ENCODE data around the gene SLC26A11.
A peak's percentile ranks its signal among the peaks of the same experiment; 100 is the strongest.

Gene SLC26A11

GRCh38 chr17:80191865-80192661, 28.2 kb upstream of the SLC26A11 start:
- Histone ChIP-seq H3K9me2 (replicated peaks; ENCODE audit: insufficient read depth, low read length) (no peaks in the 10 kb centered on the region), H3K27me3 (ENCODE audit: low read length) (no peaks in the 10 kb centered on the region), H2AFZ (ENCODE audit: low read depth, low read length, severe bottlenecking) (no peak overlapping the region), H3K9me3 (ENCODE audit: insufficient read depth, low read length) (no peaks in the 10 kb centered on the region), H3F3A (ENCODE audit: insufficient read depth) (no peaks in the 10 kb centered on the region), H3K9ac (ENCODE audit: low read length) (no peak overlapping the region), H3K4me3 (ENCODE audit: insufficient read depth, low read length, poor library complexity, severe bottlenecking) (no peak overlapping the region), H3K27ac (ENCODE audit: low read depth, low read length) (no peak overlapping the region), H3K4me2 (ENCODE audit: low read depth, low read length, poor library complexity, severe bottlenecking) (no peak overlapping the region), H3K36me3 (ENCODE audit: low read length) (no peaks in the 10 kb centered on the region), H4K20me1 (ENCODE audit: low read depth, low read length) (no peaks in the 10 kb centered on the region), H3K79me2 (ENCODE audit: insufficient read depth, low read length) (no peaks in the 10 kb centered on the region)
- TF ChIP-seq EZH2phosphoT487 (conservative IDR thresholded peaks at IDR 0.05; ENCODE audit: low read length) (no peak), CTCF (IDR thresholded peaks at IDR 0.05; ENCODE audit: insufficient read depth, low read length, poor library complexity, severe bottlenecking) (no peak)

DNA sequence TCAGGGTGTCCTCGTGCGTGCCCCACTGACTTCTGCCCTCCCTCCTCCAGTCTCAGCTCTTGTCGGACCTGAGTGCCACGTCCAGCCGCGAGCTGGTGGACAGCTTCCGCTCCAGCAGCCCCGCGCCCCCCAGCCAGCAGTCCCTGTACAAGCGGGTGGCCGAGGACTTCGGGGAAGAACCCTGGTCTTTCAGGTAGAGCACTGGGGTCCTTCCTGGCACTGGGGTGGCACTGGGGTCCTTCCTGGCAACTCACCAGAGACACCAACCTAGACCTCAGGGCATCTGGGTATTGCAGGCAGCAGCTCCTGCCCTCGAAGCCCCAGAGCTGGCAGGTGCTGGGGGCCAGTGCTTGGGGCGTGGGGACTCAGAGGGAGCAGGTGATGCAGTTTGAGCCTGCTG, 25.1 kb upstream of the SLC26A11 start:
- no peak overlapping the region for H3K4me2 ChIP-seq (ENCODE audit: low read depth, low read length, poor library complexity, severe bottlenecking)
- H2AFZ ChIP-seq (ENCODE audit: low read depth, low read length, severe bottlenecking): no peak overlapping the region
- H3K27ac ChIP-seq (ENCODE audit: low read depth, low read length): no peak overlapping the region
- no peaks in the 10 kb centered on the region for H4K20me1 ChIP-seq (ENCODE audit: low read depth, low read length)
- H3K27me3 ChIP-seq (ENCODE audit: low read length): no peaks in the 10 kb centered on the region
- TF ChIP-seq EZH2phosphoT487 (conservative IDR thresholded peaks at IDR 0.05; ENCODE audit: low read length) (no peak), CTCF (IDR thresholded peaks at IDR 0.05; ENCODE audit: insufficient read depth, low read length, poor library complexity, severe bottlenecking) (no peak)
- H3F3A ChIP-seq (ENCODE audit: insufficient read depth): no peaks in the 10 kb centered on the region
- no peaks in the 10 kb centered on the region for H3K9me2 ChIP-seq (replicated peaks; ENCODE audit: insufficient read depth, low read length)
- H3K79me2 ChIP-seq (ENCODE audit: insufficient read depth, low read length): no peaks in the 10 kb centered on the region
- H3K9me3 ChIP-seq (ENCODE audit: insufficient read depth, low read length): no peaks in the 10 kb centered on the region
- H3K36me3 ChIP-seq (ENCODE audit: low read length): no peaks in the 10 kb centered on the region
- no peak overlapping the region for H3K4me3 ChIP-seq (ENCODE audit: insufficient read depth, low read length, poor library complexity, severe bottlenecking)
- no peak overlapping the region for H3K9ac ChIP-seq (ENCODE audit: low read length)

- Histone ChIP-seq H3F3A (ENCODE audit: insufficient read depth) (no peaks in the 10 kb centered on the region), H3K36me3 (ENCODE audit: low read length) (no peaks in the 10 kb centered on the region), H3K4me3 (ENCODE audit: insufficient read depth, low read length, poor library complexity, severe bottlenecking) (no peak overlapping the region), H3K27ac (ENCODE audit: low read depth, low read length) (no peak overlapping the region), H3K9me3 (ENCODE audit: insufficient read depth, low read length) (no peaks in the 10 kb centered on the region), H3K27me3 (ENCODE audit: low read length) (no peaks in the 10 kb centered on the region), H2AFZ (ENCODE audit: low read depth, low read length, severe bottlenecking) (no peak overlapping the region), H3K9me2 (replicated peaks; ENCODE audit: insufficient read depth, low read length) (no peaks in the 10 kb centered on the region), H3K4me2 (ENCODE audit: low read depth, low read length, poor library complexity, severe bottlenecking) (no peak overlapping the region), H3K79me2 (ENCODE audit: insufficient read depth, low read length) (no peaks in the 10 kb centered on the region), H3K9ac (ENCODE audit: low read length) (no peak overlapping the region), H4K20me1 (ENCODE audit: low read depth, low read length) (no peaks in the 10 kb centered on the region)
- TF ChIP-seq EZH2phosphoT487 (conservative IDR thresholded peaks at IDR 0.05; ENCODE audit: low read length) (no peak), CTCF (IDR thresholded peaks at IDR 0.05; ENCODE audit: insufficient read depth, low read length, poor library complexity, severe bottlenecking) (peak; percentile 84)
Measured at GRCh38 chr17:80195671-80196529, 24.3 kb upstream of the SLC26A11 start.
